GM21381 (cell line): ENCODE measurements around the gene PCDHB11.
"Not testable (repeated sequence)": the region's sequence is repeated elsewhere in the genome, so short reads cannot be mapped to it uniquely, and the experiment has no call there.

ENCODE experiments used
- ATAC-seq: cut with Tn5 transposase; IDR thresholded peaks from one replicate; pipeline ENCODE4 v1.9.1; 2021; ENCODE audit warnings: mild to moderate bottlenecking, moderate library complexity; ENCODE audit not compliant: unreplicated experiment

Gene PCDHB11

DNA sequence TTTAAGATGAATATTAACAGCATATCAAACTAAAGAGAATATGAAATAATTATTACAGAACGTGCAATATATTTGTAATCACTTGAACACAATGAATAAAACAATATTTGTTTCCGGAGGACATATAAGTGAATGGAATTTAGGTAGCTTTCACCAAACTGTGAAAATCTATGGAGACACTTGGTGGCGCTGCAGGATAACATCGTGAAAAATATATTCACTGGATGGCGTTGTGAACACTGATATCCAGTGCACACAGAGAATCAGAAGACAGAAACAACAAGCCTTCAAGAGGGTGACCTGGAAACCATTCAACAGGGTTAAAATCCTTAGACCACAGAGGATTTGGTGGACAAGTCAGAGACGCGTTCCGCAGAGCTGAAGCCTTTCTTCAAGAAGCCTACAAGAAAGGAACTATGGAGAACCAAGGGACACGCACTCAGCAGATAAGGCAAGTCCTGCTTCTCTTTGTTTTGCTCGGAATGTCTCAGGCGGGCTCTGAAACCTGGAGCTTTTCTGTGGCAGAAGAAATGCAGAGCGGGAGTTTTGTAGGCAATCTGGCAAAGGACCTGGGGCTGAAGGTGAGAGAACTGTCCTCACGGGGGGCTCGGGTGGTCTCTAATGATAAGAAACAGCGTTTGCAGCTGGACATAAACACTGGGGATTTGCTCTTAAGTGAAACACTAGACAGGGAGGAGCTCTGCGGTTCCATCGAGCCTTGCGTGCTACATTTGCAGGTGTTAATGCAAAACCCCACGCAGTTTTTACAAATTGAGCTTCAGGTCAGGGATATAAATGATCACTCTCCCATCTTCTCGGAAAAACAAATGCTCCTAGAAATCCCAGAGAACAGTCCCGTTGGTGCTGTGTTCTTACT lies at the start of gene PCDHB11:
Gene PCDHB11, plus strand, starts transcription at position 269 of the 877 bp plus-strand sequence. Its CDS starts 148 bp downstream, at position 417.
- no peak for ATAC-seq

DNA sequence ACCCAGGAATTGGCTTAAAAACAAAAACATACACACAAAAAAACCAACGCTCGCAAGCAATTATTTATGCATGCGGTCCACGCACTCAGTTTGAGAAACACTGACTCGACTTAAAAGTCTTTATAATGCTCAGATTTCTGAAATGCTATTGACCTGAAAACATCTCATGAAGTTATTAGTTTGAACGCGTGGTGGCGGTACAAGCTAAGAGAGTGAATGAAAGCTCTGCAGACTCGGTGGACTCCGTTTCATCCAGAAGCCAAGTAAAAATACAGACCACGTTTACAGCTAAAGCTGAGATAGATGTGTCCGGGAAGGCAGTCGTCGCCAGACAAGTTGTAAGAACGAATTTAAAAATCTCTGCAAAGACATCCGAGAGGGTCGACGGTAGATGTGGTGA lies 49.6 kb upstream of the PCDHB11 start, which contains the start of gene PCDHB6:
Gene PCDHB6, plus strand, starts transcription at position 246 of the 400 bp plus-strand sequence. CDS start 201 bp downstream, outside the sequence.
- no peak for ATAC-seq

DNA sequence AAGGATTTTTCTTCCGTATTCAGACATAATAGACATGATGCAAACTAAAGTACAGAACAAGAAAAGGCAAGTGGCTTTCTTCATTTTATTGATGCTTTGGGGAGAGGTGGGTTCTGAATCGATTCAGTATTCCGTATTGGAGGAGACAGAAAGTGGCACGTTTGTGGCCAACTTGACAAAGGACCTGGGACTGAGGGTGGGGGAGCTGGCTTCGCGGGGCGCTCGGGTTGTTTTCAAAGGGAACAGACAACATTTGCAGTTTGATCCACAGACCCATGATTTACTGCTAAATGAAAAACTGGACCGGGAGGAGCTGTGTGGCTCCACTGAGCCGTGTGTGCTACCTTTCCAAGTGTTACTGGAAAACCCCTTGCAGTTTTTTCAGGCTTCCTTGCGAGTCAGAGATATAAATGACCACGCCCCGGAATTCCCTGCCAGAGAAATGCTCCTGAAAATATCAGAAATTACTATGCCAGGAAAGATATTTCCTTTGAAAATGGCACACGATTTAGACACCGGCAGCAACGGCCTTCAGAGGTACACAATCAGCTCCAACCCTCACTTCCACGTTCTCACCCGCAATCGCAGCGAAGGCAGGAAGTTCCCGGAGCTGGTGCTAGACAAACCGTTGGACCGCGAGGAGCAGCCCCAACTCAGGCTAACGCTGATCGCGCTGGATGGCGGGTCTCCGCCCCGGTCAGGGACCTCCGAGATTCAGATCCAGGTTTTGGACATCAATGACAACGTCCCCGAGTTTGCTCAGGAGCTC lies 49.0 kb upstream of the PCDHB11 start:
- no peak for ATAC-seq

DNA sequence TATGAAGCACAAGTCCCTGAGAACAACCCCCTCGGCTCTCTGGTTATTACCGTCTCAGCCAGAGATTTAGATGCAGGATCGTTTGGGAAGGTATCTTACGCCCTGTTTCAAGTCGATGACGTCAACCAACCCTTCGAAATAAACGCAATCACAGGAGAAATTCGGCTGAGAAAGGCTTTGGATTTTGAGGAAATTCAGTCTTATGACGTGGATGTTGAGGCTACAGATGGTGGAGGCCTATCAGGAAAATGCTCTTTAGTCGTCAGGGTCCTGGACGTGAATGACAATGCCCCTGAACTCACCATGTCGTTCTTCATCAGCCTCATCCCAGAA lies 48.5 kb upstream of the PCDHB11 start:
- ATAC-seq = no peak

DNA sequence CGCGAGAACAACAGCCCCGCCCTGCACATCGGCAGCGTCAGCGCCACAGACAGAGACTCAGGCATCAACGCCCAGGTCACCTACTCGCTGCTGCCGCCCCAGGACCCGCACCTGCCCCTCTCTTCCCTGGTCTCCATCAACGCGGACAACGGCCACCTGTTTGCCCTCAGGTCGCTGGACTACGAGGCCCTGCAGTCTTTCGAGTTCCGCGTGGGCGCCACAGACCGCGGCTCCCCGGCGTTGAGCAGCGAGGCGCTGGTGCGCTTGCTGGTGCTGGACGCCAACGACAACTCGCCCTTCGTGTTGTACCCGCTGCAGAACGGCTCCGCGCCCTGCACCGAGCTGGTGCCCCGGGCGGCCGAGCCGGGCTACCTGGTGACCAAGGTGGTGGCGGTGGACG lies 47.8 kb upstream of the PCDHB11 start:
- ATAC-seq = not testable (repeated sequence)

DNA sequence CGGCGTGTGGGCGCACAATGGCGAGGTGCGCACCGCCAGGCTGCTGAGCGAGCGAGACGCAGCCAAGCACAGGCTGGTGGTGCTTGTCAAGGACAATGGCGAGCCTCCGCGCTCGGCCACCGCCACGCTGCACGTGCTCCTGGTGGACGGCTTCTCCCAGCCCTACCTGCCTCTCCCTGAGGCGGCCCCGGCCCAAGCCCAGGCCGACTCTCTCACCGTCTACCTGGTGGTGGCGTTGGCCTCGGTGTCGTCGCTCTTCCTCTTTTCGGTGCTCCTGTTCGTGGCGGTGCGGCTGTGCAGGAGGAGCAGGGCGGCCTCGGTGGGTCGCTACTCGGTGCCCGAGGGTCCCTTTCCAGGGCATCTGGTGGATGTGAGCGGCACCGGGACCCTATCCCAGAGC lies 47.3 kb upstream of the PCDHB11 start:
- not testable (repeated sequence) for ATAC-seq

DNA sequence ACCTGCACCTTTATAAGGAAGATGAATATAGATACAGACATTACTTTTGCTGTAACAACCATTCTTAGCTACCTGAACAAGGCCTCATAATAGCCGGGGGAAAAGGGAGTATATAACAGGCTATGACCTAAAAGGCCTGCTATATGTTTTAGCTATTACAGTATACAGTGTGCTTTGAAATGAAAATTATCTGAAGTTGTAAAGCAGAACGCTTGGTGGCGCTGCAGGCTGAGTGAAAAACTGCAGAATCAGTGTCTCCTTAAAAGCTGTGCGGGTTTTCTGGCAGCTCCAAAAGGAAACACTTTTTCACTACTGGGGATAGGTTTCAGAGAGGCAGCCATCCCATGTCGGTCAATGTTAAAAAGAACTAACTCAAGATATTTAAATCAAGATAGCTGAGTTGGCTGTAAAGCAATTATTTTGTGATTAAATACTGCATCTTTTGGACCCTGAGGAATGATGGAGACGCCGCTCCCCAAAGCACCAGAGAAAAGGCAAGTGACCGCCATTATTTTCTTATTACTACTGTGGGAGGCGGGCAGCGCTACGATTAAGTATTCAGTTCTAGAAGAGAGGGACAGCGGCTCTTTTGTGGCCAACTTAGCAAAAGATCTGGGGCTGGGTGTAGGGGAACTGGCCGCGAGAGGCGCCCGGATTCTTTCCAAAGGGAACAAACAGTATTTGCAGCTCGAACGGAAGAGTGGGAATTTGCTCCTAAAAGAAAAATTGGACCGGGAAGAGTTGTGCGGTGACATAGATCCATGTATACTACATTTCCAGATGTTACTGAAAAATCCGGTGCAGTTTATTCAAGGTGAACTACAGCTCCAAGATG lies 43.7 kb upstream of the PCDHB11 start:
- no peak for ATAC-seq

DNA sequence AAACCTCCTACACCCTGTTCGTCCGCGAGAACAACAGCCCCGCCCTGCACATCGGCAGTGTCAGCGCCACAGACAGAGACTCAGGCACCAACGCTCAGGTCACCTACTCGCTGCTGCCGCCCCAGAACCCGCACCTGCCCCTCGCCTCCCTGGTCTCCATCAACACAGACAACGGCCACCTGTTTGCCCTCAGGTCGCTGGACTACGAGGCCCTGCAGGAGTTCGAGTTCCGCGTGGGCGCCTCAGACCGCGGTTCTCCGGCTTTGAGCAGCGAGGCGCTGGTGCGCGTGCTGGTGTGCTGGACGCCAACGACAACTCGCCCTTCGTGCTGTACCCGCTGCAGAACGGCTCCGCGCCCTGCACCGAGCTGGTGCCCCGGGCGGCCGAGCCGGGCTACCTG lies 42.1 kb upstream of the PCDHB11 start:
- not testable (repeated sequence) for ATAC-seq

DNA sequence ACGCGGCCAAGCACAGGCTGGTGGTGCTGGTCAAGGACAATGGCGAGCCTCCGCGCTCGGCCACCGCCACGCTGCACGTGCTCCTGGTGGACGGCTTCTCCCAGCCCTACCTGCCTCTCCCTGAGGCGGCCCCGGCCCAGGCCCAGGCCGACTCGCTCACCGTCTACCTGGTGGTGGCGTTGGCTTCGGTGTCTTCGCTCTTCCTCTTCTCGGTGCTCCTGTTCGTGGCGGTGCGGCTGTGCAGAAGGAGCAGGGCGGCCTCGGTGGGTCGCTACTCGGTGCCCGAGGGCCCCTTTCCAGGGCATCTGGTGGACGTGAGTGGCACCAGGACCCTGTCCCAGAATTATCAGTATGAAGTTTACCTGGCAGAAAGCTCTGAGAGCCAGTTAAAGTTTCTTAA lies 41.5 kb upstream of the PCDHB11 start:
- ATAC-seq = not testable (repeated sequence)

DNA sequence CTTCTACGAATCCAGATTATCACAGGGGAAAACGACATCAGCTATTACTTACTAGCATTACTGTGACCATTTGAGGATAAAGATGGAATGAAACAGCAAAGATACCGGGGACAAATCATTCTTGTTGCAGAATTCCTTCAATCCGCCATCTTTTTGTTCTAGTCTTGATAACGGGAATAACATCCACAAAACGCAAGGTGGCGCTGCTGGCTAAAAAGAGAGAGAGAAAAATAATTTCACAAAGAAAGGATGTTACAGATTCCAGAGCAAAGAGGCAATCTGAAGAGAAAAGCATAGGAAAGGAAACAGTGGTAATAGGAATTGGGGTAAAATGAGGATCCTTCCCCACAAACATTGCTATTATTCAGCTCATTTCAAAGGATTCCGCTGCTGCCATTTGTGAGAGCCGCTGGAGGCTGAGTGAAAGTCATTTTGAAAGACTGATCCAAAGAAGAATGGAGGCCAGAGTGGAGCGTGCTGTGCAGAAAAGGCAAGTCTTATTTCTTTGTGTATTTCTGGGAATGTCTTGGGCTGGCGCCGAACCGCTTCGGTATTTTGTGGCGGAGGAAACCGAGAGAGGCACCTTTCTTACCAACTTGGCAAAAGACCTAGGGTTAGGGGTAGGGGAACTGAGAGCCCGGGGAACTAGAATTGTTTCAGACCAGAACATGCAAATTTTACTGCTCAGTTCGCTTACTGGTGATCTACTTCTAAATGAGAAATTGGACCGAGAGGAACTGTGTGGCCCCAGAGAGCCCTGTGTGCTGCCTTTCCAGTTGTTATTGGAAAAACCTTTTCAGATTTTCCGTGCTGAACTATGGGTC lies 26.8 kb upstream of the PCDHB11 start, which contains the start of gene PCDHB7:
Gene PCDHB7, plus strand, starts transcription at position 264 of the 824 bp plus-strand sequence. Its CDS starts 192 bp downstream, at position 456.
- ATAC-seq = no peak

DNA sequence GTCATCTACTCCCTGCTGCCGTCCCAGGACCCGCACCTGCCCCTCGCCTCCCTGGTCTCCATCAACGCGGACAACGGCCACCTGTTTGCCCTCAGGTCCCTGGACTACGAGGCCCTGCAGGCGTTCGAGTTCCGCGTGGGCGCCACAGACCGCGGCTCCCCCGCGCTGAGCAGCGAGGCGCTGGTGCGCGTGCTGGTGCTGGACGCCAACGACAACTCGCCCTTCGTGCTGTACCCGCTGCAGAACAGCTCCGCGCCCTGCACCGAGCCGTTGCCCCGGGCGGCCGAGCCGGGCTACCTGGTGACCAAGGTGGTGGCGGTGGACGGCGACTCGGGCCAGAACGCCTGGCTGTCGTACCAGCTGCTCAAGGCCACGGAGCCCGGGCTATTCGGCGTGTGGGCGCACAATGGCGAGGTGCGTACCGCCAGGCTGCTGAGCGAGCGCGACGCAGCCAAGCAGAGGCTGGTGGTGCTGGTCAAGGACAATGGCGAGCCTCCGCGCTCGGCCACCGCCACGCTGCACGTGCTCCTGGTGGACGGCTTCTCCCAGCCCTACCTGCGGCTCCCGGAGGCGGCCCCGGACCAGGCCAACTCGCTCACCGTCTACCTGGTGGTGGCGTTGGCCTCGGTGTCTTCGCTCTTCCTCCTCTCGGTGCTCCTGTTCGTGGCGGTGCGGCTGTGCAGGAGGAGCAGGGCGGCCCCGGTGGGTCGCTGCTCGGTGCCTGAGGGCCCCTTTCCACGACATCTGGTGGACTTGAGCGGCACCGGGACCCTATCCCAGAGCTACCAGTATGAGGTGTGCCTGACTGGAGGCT lies 24.9 kb upstream of the PCDHB11 start:
- ATAC-seq = not testable (repeated sequence)

DNA sequence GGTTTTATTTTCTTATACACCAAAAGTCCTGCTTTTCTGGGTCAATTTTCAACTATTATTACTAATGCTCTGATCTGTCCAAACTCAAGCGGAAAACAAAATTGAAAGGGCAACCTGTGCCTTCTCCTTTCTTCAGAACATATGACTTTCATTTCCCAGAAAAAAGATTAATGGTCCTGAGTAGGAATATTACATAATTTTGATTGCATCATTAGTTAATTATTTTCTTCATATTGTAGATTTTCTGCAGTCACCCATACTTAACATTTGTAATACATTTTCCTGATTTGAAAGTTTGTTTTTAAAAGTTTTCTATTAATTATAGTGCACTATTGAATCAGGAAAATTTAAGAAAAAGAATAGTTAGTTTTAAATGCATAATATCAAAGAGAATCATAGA lies 23.5 kb upstream of the PCDHB11 start:
- no peak for ATAC-seq

DNA sequence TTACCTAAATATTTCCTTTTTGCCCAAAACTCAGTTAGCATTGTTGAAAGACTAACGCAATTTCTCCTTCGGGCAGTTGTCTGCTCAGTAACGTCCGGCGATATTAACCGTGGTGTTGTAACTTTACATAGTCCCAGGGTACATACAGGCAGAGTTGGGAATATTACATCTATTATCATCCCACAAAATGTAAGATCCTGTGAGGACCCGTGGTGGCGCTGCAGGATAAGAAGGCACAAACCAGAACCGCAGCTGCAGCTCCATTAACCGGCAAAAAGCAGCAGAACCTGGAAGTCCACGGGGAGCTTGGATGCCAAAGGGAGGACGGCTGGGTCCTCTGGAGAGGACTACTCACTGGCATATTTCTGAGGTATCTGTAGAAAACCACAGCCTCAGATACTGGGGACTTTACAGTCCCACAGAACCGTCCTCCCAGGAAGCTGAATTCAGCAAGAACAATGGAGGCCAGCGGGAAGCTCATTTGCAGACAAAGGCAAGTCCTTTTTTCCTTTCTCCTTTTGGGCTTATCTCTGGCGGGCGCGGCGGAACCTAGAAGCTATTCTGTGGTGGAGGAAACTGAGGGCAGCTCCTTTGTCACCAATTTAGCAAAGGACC lies 21.7 kb upstream of the PCDHB11 start, which contains the start of gene PCDHB8:
Gene PCDHB8, plus strand, starts transcription at position 214 of the 615 bp plus-strand sequence. Its CDS starts 245 bp downstream, at position 459.
- not testable (repeated sequence) for ATAC-seq

DNA sequence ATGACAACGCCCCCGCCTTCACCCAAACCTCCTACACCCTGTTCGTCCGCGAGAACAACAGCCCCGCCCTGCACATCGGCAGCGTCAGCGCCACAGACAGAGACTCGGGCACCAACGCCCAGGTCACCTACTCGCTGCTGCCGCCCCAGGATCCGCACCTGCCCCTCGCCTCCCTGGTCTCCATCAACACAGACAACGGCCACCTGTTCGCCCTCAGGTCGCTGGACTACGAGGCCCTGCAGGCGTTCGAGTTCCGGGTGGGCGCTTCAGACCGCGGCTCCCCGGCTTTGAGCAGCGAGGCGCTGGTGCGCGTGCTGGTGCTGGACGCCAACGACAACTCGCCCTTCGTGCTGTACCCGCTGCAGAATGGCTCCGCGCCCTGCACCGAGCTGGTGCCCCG lies 20.1 kb upstream of the PCDHB11 start:
- ATAC-seq = not testable (repeated sequence)

DNA sequence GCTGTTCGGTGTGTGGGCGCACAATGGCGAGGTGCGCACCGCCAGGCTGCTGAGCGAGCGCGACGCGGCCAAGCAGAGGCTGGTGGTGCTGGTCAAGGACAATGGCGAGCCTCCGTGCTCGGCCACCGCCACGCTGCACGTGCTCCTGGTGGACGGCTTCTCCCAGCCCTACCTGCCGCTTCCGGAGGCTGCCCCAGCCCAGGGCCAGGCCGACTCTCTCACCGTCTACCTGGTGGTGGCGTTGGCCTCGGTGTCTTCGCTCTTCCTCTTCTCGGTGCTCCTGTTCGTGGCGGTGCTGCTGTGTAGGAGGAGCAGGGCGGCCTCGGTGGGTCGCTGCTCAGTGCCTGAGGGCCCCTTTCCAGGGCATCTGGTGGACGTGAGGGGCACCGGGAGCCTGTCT lies 19.6 kb upstream of the PCDHB11 start:
- not testable (repeated sequence) for ATAC-seq

DNA sequence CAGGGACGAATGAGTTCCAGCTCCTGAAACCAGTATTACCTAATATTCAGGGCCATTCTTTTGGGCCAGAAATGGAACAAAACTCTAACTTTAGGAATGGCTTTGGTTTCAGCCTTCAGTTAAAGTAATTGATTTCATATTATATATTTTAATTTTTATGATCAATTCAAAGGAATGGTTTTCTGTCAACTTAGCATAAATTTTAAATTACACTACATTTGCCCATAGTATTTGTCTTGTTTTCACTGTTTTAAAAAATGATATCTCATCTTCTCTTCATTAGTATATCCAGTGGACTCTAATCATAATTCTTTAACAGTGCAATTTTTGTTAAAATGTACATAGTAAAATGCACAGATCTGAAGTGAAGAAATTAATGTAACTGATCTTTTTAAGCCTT lies 19.1 kb upstream of the PCDHB11 start:
- no peak for ATAC-seq

DNA sequence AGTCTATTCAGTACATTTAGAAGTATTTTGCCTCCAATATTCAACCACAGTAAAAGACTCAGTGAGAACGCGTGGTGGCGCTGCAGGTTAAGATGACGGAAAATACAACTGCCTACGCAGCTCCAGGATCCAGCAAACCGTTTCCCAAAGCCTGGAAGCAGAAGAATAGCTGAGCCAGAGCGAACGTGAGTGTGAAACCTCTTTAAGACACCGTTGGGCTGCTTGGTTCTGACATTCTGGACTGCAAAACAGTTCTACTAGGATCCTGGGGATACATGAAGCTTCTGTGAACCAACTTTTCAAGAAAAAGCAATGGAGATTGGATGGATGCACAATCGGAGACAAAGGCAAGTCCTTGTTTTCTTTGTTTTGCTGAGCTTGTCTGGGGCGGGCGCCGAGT lies 17.2 kb upstream of the PCDHB11 start, which contains the start of gene PCDHB16:
Gene PCDHB16, plus strand, starts transcription at position 140 of the 400 bp plus-strand sequence. Its CDS starts 173 bp downstream, at position 313.
- ATAC-seq = no peak

DNA sequence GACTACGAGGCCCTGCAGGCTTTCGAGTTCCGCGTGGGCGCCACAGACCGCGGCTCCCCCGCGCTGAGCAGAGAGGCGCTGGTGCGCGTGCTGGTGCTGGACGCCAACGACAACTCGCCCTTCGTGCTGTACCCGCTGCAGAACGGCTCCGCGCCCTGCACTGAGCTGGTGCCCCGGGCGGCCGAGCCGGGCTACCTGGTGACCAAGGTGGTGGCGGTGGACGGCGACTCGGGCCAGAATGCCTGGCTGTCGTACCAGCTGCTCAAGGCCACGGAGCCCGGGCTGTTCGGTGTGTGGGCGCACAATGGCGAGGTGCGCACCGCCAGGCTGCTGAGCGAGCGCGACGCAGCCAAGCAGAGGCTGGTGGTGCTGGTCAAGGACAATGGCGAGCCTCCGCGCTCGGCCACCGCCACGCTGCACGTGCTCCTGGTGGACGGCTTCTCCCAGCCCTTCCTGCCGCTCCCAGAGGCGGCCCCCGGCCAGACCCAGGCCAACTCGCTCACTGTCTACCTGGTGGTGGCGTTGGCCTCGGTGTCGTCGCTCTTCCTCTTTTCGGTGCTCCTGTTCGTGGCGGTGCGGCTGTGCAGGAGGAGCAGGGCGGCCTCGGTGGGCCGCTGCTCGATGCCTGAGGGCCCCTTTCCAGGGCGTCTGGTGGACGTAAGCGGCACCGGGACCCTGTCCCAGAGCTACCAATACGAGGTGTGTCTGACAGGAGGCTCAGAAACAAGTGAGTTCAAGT lies 15.1 kb upstream of the PCDHB11 start:
- ATAC-seq = not testable (repeated sequence)
